Thyroid gland (tissue), 4 donors: ENCODE measurements around the gene RARRES2. TPM values are rescaled to one million over a fixed set of nuclear protein-coding genes. Genes with fewer than 3 reads are reported as not detected.

Experiments
- DNase-seq, 2 donors: peaks; one replicate each; pipeline ENCODE4 v3.0.0-alpha.2; 2019
- H3K27ac ChIP-seq, 3 donors: fragments of 200-600 bp; sonication (generic); 1 replicate in 2 of 3; 2 replicates in 1 of 3; pipeline ENCODE4 v1.5.1; 2016 to 2019; ENCODE audit warnings: mild to moderate bottlenecking in 1 of 3, moderate library complexity in 1 of 3
- H3K27me3 ChIP-seq: fragments of 200-600 bp; sonication (generic); one replicate; pipeline ENCODE4 v1.5.1; 2019
- H3K36me3 ChIP-seq, 2 donors: fragments of 200-600 bp; sonication (generic); one replicate each; pipeline ENCODE4 v1.5.1; 2016 to 2019
- H3K4me1 ChIP-seq, 2 donors: fragments of 200-600 bp; sonication (generic); one replicate each; pipeline ENCODE4 v1.5.1; 2017 to 2019
- H3K4me3 ChIP-seq, 3 donors: fragments of 200-600 bp; sonication (generic); replicated peaks in 1 of 3; 1 replicate in 2 of 3; 2 replicates in 1 of 3; pipeline ENCODE4 v1.5.1; 2016; ENCODE audit warnings: mild to moderate bottlenecking in 1 of 3
- H3K9me3 ChIP-seq: fragments of 200-600 bp; sonication (generic); one replicate; pipeline ENCODE4 v1.5.1; 2017
- POLR2A ChIP-seq, 2 donors: fragments of 450-650 bp; IDR thresholded peaks; one replicate each; pipeline ENCODE4 v1.6.1; 2017; ENCODE audit warnings: antibody characterized with exemption in 2 of 2, mild to moderate bottlenecking in 2 of 2, moderate library complexity in 1 of 2
- WGBS, 2 donors: methylation state at CpG; one replicate each; pipeline ENCODE4 v1.1.5; 2017; 5-methylcytosine and 5-hydroxymethylcytosine counted together
- intact Hi-C: fragments of 100-400 bp; cut with DNase I; formaldehyde crosslinking; loops from one replicate; pipeline ENCODE4 v1.15.1; 2023
- total RNA-seq, 4 donors: library from RNA; depleted of rRNA; stranded (reverse); fragments of >200 nt; gene quantifications; one replicate each; pipeline ENCODE4 v1.2.3, GENCODE V29; 2016
- TF ChIP-seq, protein P1 (sequence below), 6 experiments: fragments of 200-600 bp in 3 of 6; fragments of 450-650 bp in 3 of 6; sonication (generic) in 3 of 6; IDR thresholded peaks; one replicate each; pipeline ENCODE4 v1.5.1; 2016 to 2019; ENCODE audit warnings: antibody characterized with exemption in 6 of 6, mild to moderate bottlenecking in 2 of 6, inconsistent platforms in 1 of 6, moderate library complexity in 1 of 6

RARRES2 gene
- total RNA-seq, 4 donors from 2014 or later: 22.2 to 137 (median 54.8) TPM

- peaks cover 13 to 15% of the 10 kb centered on the region in 2 donors for H3K36me3 ChIP-seq
- H3K9me3 ChIP-seq: no peaks in the 10 kb centered on the region
- TF ChIP-seq POLR2A (IDR thresholded peaks at IDR 0.05): no peak
- TF ChIP-seq, protein P1, sequence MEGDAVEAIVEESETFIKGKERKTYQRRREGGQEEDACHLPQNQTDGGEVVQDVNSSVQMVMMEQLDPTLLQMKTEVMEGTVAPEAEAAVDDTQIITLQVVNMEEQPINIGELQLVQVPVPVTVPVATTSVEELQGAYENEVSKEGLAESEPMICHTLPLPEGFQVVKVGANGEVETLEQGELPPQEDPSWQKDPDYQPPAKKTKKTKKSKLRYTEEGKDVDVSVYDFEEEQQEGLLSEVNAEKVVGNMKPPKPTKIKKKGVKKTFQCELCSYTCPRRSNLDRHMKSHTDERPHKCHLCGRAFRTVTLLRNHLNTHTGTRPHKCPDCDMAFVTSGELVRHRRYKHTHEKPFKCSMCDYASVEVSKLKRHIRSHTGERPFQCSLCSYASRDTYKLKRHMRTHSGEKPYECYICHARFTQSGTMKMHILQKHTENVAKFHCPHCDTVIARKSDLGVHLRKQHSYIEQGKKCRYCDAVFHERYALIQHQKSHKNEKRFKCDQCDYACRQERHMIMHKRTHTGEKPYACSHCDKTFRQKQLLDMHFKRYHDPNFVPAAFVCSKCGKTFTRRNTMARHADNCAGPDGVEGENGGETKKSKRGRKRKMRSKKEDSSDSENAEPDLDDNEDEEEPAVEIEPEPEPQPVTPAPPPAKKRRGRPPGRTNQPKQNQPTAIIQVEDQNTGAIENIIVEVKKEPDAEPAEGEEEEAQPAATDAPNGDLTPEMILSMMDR (IDR thresholded peaks at IDR 0.05): no peak
- intact Hi-C loops: no loop called here
- H3K27ac ChIP-seq: no peak overlapping the region
- peaks cover 10 to 31% of the 10 kb centered on the region in 2 donors for H3K4me1 ChIP-seq
- no peak overlapping the region for H3K4me3 ChIP-seq
- no peaks in the 10 kb centered on the region for H3K27me3 ChIP-seq
- DNase-seq: no peak
- 81 to 85% methylated on average over 6 of the region's 6 CpGs for WGBS, 2 donors
These were observed 35.1 kb upstream of the RARRES2 start for GRCh38 chr7:150376560-150376959.

DNA sequence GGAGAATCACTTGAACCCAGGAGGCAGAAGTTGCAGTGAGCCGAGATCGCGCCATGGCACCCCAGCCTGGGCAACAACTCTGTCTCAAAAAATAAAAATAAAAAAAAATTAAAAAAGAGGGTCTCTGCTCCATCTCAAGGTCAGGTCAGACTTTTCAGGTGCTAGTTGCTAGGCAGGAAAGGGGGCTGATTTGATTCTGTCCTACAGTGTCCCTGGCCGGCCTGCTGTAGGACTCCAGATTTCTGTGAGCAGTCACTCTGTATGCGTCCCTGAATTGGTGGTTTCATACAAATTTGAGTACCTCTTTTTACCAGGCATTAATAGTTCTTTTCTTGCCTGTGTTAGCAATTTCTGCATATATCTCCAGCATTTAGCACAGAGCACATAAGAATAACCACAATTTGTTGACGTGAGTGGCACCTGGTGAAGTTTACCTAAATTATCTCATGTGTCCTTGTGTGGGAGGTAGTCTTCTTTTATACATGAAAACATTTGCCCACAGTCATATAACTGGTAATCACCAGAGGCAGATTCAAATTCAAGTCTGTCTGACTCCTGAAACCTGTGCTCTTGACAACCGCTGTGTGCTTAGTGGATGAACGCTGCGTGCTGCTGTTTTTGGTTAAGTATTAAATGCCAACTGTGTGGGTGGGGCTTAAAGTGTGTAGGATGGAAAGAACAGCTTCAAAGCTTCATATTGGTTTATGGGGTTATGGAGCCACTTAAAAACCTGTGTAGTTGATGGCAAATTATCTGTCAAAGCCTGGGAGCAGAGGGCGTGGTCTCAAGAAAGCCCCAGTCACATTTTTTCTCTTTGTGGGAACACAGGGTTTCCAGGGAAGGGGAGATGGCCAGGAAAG lies 34.5 kb upstream of the RARRES2 start:
- peaks cover 10 to 31% of the 10 kb centered on the region in 2 donors for H3K4me1 ChIP-seq
- 92 to 94% methylated on average over 10 of the region's 10 CpGs for WGBS, 2 donors

GRCh38 chr7:150374472-150374871 lies 33.0 kb upstream of the RARRES2 start:
- Histone ChIP-seq H3K4me1 (peaks cover 20 to 38% of the 10 kb centered on the region in 2 donors), H3K36me3 (peaks cover 17 to 19% of the 10 kb centered on the region in 2 donors), H3K27me3 (no peaks in the 10 kb centered on the region), H3K9me3 (no peaks in the 10 kb centered on the region), H3K27ac (peak overlapping the region in 1 of 3 donors; percentile 8), H3K4me3 (no peak overlapping the region)
- intact Hi-C loops: loop anchor here (5.0 kb wide), 1 partner anchor 33 kb away; a partner anchor contains a TSS
- 92 to 95% methylated on average over 5 of the region's 5 CpGs for WGBS, 2 donors
- no peak for DNase-seq
- no peak for TF ChIP-seq POLR2A (IDR thresholded peaks at IDR 0.05)
- TF ChIP-seq, protein P1 (IDR thresholded peaks at IDR 0.05): no peak

More for the DNA sequence above, 34.5 kb upstream of the RARRES2 start:
- Histone ChIP-seq H3K27me3 (no peaks in the 10 kb centered on the region), H3K4me3 (no peak overlapping the region), H3K27ac (no peak overlapping the region), H3K36me3 (peaks cover 17 to 19% of the 10 kb centered on the region in 2 donors), H3K9me3 (no peaks in the 10 kb centered on the region)
- TF ChIP-seq, protein P1 (IDR thresholded peaks at IDR 0.05): no peak
- TF ChIP-seq POLR2A (IDR thresholded peaks at IDR 0.05): no peak
- no peak for DNase-seq
- intact Hi-C loops: no loop called here

GRCh38 chr7:150374026-150374425 lies 32.6 kb upstream of the RARRES2 start:
- peak overlapping the region in 1 of 3 donors; percentile 8 for H3K27ac ChIP-seq
- intact Hi-C loops: loop anchor here (5.0 kb wide), 1 partner anchor 33 kb away; a partner anchor contains a TSS
- TF ChIP-seq, protein P1 (IDR thresholded peaks at IDR 0.05): no peak
- TF ChIP-seq POLR2A (IDR thresholded peaks at IDR 0.05): no peak
- no peaks in the 10 kb centered on the region for H3K9me3 ChIP-seq
- H3K36me3 ChIP-seq: peaks cover 17 to 19% of the 10 kb centered on the region in 2 donors
- no peaks in the 10 kb centered on the region for H3K27me3 ChIP-seq
- no peak overlapping the region for H3K4me3 ChIP-seq
- H3K4me1 ChIP-seq: peaks cover 20 to 38% of the 10 kb centered on the region in 2 donors
- no peak for DNase-seq
- 89 to 95% methylated on average over 3 to 4 of the region's 4 CpGs for WGBS, 2 donors
